ENCODE data around the gene POLE4.
A peak's percentile ranks its signal among the peaks of the same experiment; 100 is the strongest.

Gene POLE4

GRCh38 chr2:74916394-74916793 lies 42.0 kb upstream of the POLE4 start:
- Mint-ChIP-seq H3K9me3 (no peaks in the 10 kb centered on the region), H3K4me1 (no peaks in the 10 kb centered on the region), H3K36me3 (ENCODE audit: low read depth) (no peaks in the 10 kb centered on the region), H3K4me3 (no peak overlapping the region), H3K27ac (no peak overlapping the region), H3K27me3 (ENCODE audit: low read depth) (peaks cover 30% of the 10 kb centered on the region)
- no peak for TF ChIP-seq CTCF (IDR thresholded peaks at IDR 0.05; ENCODE audit: unreplicated experiment in 3 of 3)

- no peaks in the 10 kb centered on the region for H3K4me1 Mint-ChIP-seq
- no peak for TF ChIP-seq CTCF (IDR thresholded peaks at IDR 0.05; ENCODE audit: unreplicated experiment in 3 of 3)
Observed at GRCh38 chr2:74917702-74918619, 40.5 kb upstream of the POLE4 start.

GRCh38 chr2:74919827-74920226 lies 38.6 kb upstream of the POLE4 start:
- Mint-ChIP-seq H3K27ac (no peak overlapping the region), H3K36me3 (ENCODE audit: low read depth) (no peaks in the 10 kb centered on the region), H3K4me1 (no peaks in the 10 kb centered on the region), H3K9me3 (no peaks in the 10 kb centered on the region), H3K27me3 (ENCODE audit: low read depth) (peaks cover 33% of the 10 kb centered on the region), H3K4me3 (peak overlapping the region; percentile 39 to 59 (median 54))
- TF ChIP-seq CTCF (IDR thresholded peaks at IDR 0.05; ENCODE audit: unreplicated experiment in 3 of 3) = peak; percentile 85 to 91 (median 87)

More at GRCh38 chr2:74917702-74918619, 40.5 kb upstream of the POLE4 start:
- Mint-ChIP-seq H3K27me3 (ENCODE audit: low read depth) (peaks cover 29% of the 10 kb centered on the region), H3K36me3 (ENCODE audit: low read depth) (no peaks in the 10 kb centered on the region), H3K27ac (no peak overlapping the region), H3K4me3 (no peak overlapping the region), H3K9me3 (no peaks in the 10 kb centered on the region)

- no peaks in the 10 kb centered on the region for H3K4me1 Mint-ChIP-seq
- TF ChIP-seq CTCF (IDR thresholded peaks at IDR 0.05; ENCODE audit: unreplicated experiment in 3 of 3) = no peak
- H3K27ac Mint-ChIP-seq = no peak overlapping the region
- no peaks in the 10 kb centered on the region for H3K9me3 Mint-ChIP-seq
- H3K36me3 Mint-ChIP-seq (ENCODE audit: low read depth) = no peaks in the 10 kb centered on the region
- H3K4me3 Mint-ChIP-seq = peak overlapping the region in 2 of 3 experiments; percentile 3 to 37
- H3K27me3 Mint-ChIP-seq (ENCODE audit: low read depth) = peaks cover 28% of the 10 kb centered on the region
Observed at GRCh38 chr2:74921236-74921736, 37.2 kb upstream of the POLE4 start.

GRCh38 chr2:74922592-74923227 lies 35.7 kb upstream of the POLE4 start:
- Mint-ChIP-seq H3K4me1 (no peaks in the 10 kb centered on the region), H3K27me3 (ENCODE audit: low read depth) (peaks cover 26% of the 10 kb centered on the region), H3K4me3 (no peak overlapping the region), H3K36me3 (ENCODE audit: low read depth) (no peaks in the 10 kb centered on the region), H3K9me3 (no peaks in the 10 kb centered on the region), H3K27ac (no peak overlapping the region)
- no peak for TF ChIP-seq CTCF (IDR thresholded peaks at IDR 0.05; ENCODE audit: unreplicated experiment in 3 of 3)
